ENCODE results near the gene ESYT2. TPM values are rescaled to one million over a fixed set of nuclear protein-coding genes. Genes with fewer than 3 reads are reported as not detected.
A peak's percentile ranks its signal among the peaks of the same experiment; 100 is the strongest.
"Not testable (repeated sequence)": the region's sequence is repeated elsewhere in the genome, so short reads cannot be mapped to it uniquely, and the experiment has no call there.

Gene ESYT2
- total RNA-seq, 2 experiments from 2014 or later = 116 to 124 TPM

- Mint-ChIP-seq H3K27ac (peak overlapping the region; percentile 91), H3K4me1 (peaks cover 63% of the 10 kb centered on the region), H3K4me3 (peak overlapping the region; percentile 79)
- peak; percentile 29 for DNase-seq
- not testable (repeated sequence) for H3K9me3 Mint-ChIP-seq; H3K27me3 Mint-ChIP-seq; H3K36me3 Mint-ChIP-seq (ENCODE audit: low read depth)
- CTCF ChIA-PET = interaction anchor here (0.6 to 1.6 kb wide), 8 partner anchors 8 to 133 kb away, joined by 3 to 6 read pairs (median 5); no protein-coding TSS in a partner anchor
- POLR2A ChIA-PET = interaction anchor here (1.0 to 1.5 kb wide), 4 partner anchors 16 to 52 kb away, joined by 3 to 6 read pairs (median 5); no protein-coding TSS in a partner anchor
Measured at GRCh38 chr7:158862985-158863610, 33.8 kb upstream of the ESYT2 start.

GRCh38 chr7:158861936-158862704, 32.8 kb upstream of the ESYT2 start:
- Mint-ChIP-seq H3K4me3 (no peak overlapping the region), H3K4me1 (peaks cover 64% of the 10 kb centered on the region), H3K36me3 (ENCODE audit: low read depth) (peaks cover 8% of the 10 kb centered on the region), H3K9me3 (peaks cover 3% of the 10 kb centered on the region), H3K27me3 (no peaks in the 10 kb centered on the region), H3K27ac (peak overlapping the region; percentile 50)
- no peak for DNase-seq
- ChIA-PET POLR2A (no interaction called here), CTCF (interaction anchor here (1.2 to 1.5 kb wide), 2 partner anchors 15 to 43 kb away, joined by 3 to 6 read pairs; no protein-coding TSS in a partner anchor)

- H3K27ac Mint-ChIP-seq = peak overlapping the region; percentile 68
- ChIA-PET POLR2A (interaction anchor here (0.6 kb wide), 1 partner anchor 1466 kb away, joined by 3 read pairs; no protein-coding TSS in a partner anchor), CTCF (interaction anchor here (1.1 to 1.9 kb wide), 6 partner anchors 10 to 42 kb away, joined by 3 to 8 read pairs (median 4); no protein-coding TSS in a partner anchor)
- peaks cover 64% of the 10 kb centered on the region for H3K4me1 Mint-ChIP-seq
- peaks cover 9% of the 10 kb centered on the region for H3K36me3 Mint-ChIP-seq (ENCODE audit: low read depth)
- H3K27me3 Mint-ChIP-seq = no peaks in the 10 kb centered on the region
- peaks cover 3% of the 10 kb centered on the region for H3K9me3 Mint-ChIP-seq
- no peak overlapping the region for H3K4me3 Mint-ChIP-seq
- DNase-seq = no peak
Measured at GRCh38 chr7:158861004-158861787, 31.9 kb upstream of the ESYT2 start.

GRCh38 chr7:158860394-158860793, 31.1 kb upstream of the ESYT2 start:
- CTCF ChIA-PET = interaction anchor here (1.1 to 1.9 kb wide), 5 partner anchors 9 to 33 kb away, joined by 3 to 8 read pairs (median 5); no protein-coding TSS in a partner anchor
- H3K27ac Mint-ChIP-seq = no peak overlapping the region
- H3K9me3 Mint-ChIP-seq = peaks cover 3% of the 10 kb centered on the region
- peaks cover 60% of the 10 kb centered on the region for H3K4me1 Mint-ChIP-seq
- no peak overlapping the region for H3K4me3 Mint-ChIP-seq
- H3K27me3 Mint-ChIP-seq = no peaks in the 10 kb centered on the region
- H3K36me3 Mint-ChIP-seq (ENCODE audit: low read depth) = peaks cover 10% of the 10 kb centered on the region
- POLR2A ChIA-PET = interaction anchor here (0.6 kb wide), 1 partner anchor 32 kb away, joined by 3 read pairs; no protein-coding TSS in a partner anchor
- no peak for DNase-seq

GRCh38 chr7:158858592-158859503, 29.5 kb upstream of the ESYT2 start:
- no peak for DNase-seq
- no peaks in the 10 kb centered on the region for H3K27me3 Mint-ChIP-seq
- H3K4me1 Mint-ChIP-seq = peaks cover 45% of the 10 kb centered on the region
- H3K9me3 Mint-ChIP-seq = peaks cover 3% of the 10 kb centered on the region
- ChIA-PET POLR2A (interaction anchor here (0.6 kb wide), 1 partner anchor 67 kb away, joined by 3 read pairs; no protein-coding TSS in a partner anchor), CTCF (interaction anchor here (1.2 to 1.3 kb wide), 3 partner anchors 9 to 118 kb away, joined by 3 to 5 read pairs (median 4); no protein-coding TSS in a partner anchor)
- H3K36me3 Mint-ChIP-seq (ENCODE audit: low read depth) = peaks cover 9% of the 10 kb centered on the region
- H3K27ac Mint-ChIP-seq = peak overlapping the region; percentile 91
- peak overlapping the region; percentile 58 for H3K4me3 Mint-ChIP-seq

GRCh38 chr7:158856883-158857668, 27.8 kb upstream of the ESYT2 start:
- no peak for DNase-seq
- Mint-ChIP-seq H3K36me3 (ENCODE audit: low read depth) (peaks cover 5% of the 10 kb centered on the region), H3K27ac (peak overlapping the region; percentile 36), H3K4me3 (peak overlapping the region; percentile 98), H3K27me3 (no peaks in the 10 kb centered on the region), H3K9me3 (no peaks in the 10 kb centered on the region), H3K4me1 (peaks cover 30% of the 10 kb centered on the region)
- ChIA-PET CTCF (interaction anchor here (0.7 to 0.8 kb wide), 2 partner anchors 40 to 120 kb away, joined by 3 to 6 read pairs; no protein-coding TSS in a partner anchor), POLR2A (interaction anchor here (1.0 kb wide), 1 partner anchor 20 kb away, joined by 5 read pairs; no protein-coding TSS in a partner anchor)

GRCh38 chr7:158854681-158855081, 25.4 kb upstream of the ESYT2 start:
- Mint-ChIP-seq H3K9me3 (no peaks in the 10 kb centered on the region), H3K4me3 (peak overlapping the region; percentile 43), H3K4me1 (peaks cover 20% of the 10 kb centered on the region), H3K36me3 (ENCODE audit: low read depth) (peaks cover 2% of the 10 kb centered on the region), H3K27me3 (no peaks in the 10 kb centered on the region), H3K27ac (peak overlapping the region; percentile 2)
- no peak for DNase-seq
- POLR2A ChIA-PET = no interaction called here
- CTCF ChIA-PET = interaction anchor here (0.9 to 2.4 kb wide), 3 partner anchors 9 to 35 kb away, joined by 3 to 6 read pairs (median 3); no protein-coding TSS in a partner anchor

- Mint-ChIP-seq H3K4me1 (peaks cover 22% of the 10 kb centered on the region), H3K4me3 (no peak overlapping the region), H3K36me3 (ENCODE audit: low read depth) (peaks cover 12% of the 10 kb centered on the region), H3K27ac (no peak overlapping the region), H3K27me3 (no peaks in the 10 kb centered on the region), H3K9me3 (peaks cover 11% of the 10 kb centered on the region)
- CTCF ChIA-PET = interaction anchor here (0.9 to 1.8 kb wide), 5 partner anchors 8 to 22 kb away, joined by 3 to 6 read pairs (median 4); partner anchors contain the start of gene ESYT2
- no peak for DNase-seq
- POLR2A ChIA-PET = no interaction called here
Measured at GRCh38 chr7:158850545-158851102, 21.3 kb upstream of the ESYT2 start.

- Mint-ChIP-seq H3K4me1 (peaks cover 23% of the 10 kb centered on the region), H3K9me3 (peaks cover 11% of the 10 kb centered on the region), H3K4me3 (no peak overlapping the region), H3K27me3 (no peaks in the 10 kb centered on the region), H3K27ac (no peak overlapping the region), H3K36me3 (ENCODE audit: low read depth) (peaks cover 12% of the 10 kb centered on the region)
- no peak for DNase-seq
- ChIA-PET CTCF (interaction anchor here (0.6 to 1.8 kb wide), 5 partner anchors 8 to 180 kb away, joined by 3 to 6 read pairs (median 5); partner anchors contain the start of gene ESYT2), POLR2A (no interaction called here)
Measured at GRCh38 chr7:158849768-158850544, 20.6 kb upstream of the ESYT2 start.

- Mint-ChIP-seq H3K36me3 (ENCODE audit: low read depth) (peaks cover 12% of the 10 kb centered on the region), H3K27ac (no peak overlapping the region), H3K4me1 (peaks cover 24% of the 10 kb centered on the region), H3K27me3 (no peaks in the 10 kb centered on the region), H3K9me3 (peaks cover 11% of the 10 kb centered on the region), H3K4me3 (no peak overlapping the region)
- no peak for DNase-seq
- ChIA-PET POLR2A (interaction anchor here (0.5 kb wide), 1 partner anchor 116 kb away, joined by 3 read pairs; no protein-coding TSS in a partner anchor), CTCF (interaction anchor here (0.6 to 1.8 kb wide), 2 partner anchors 21 to 180 kb away, joined by 4 to 5 read pairs; partner anchors contain the start of gene ESYT2)
Measured at GRCh38 chr7:158849442-158849767, 20.1 kb upstream of the ESYT2 start.

Data from activated CD4-positive, alpha-beta T cell treated with anti-CD3 and anti-CD28 coated beads, Interleukin-2, amount 10 ng/mL, durations not matched to agents 7 days and 5 days (primary cell).